Raji (cell line): ENCODE results near the gene OR2Y1.

Source experiments
- POLR2A ChIP-seq: IDR thresholded peaks from 2 replicates; pipeline ENCODE4 v1.6.1; 2011; ENCODE audit warnings: low read depth, low read length, control low read depth; ENCODE audit not compliant: insufficient read depth

Gene OR2Y1

DNA sequence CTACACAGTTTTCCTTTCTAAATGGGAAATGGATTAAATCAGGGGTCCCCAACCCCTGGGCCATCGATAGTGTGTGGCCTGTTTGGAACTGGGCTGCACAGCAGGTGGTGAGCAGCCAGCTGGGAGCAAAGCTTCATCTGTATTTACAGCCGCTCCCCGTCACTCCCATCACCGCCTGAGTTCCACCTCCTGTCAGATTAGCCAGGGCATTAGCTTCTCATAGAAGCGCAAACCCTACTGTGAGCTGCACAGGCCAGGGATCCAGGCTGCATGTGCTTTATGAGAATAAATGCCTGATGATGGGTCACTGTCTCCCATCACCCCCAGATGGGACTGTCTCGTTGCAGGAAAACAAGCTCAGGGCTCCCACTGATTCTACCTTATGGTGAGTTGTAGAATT, 49.3 kb downstream of the OR2Y1 start:
- no peak for TF ChIP-seq POLR2A

DNA sequence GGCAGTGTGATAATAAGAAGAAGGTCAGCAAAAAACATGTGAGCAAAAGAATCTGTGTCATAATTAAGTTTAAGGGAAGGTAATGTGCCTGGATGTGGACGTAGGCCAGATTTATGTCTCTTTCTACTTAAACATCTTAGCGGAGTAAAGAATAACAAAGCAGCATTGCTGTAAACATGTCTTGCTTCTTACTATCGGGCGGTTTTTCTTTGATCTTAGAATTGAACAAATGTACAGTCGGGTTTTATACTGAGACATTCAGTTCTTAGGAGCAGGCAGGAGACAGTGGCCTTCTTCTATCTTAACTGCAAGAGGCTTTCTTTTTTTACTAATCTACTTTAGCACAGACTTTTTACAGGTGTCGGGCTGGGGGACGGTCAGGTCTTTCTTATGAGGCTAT, 50.1 kb downstream of the OR2Y1 start:
- TF ChIP-seq POLR2A = no peak
